CD8-positive, alpha-beta memory T cell (primary cell): ENCODE results near the gene BRIP1. TPM values are rescaled to one million over a fixed set of nuclear protein-coding genes. Genes with fewer than 3 reads are reported as not detected.

Experiments
- CTCF ChIA-PET: fragments of 350-600 bp; sonication (Branson Sonifier 250); formaldehyde crosslinking; loops from one replicate; lab custom pipeline; 2021; ENCODE audit warnings: antibody characterized with exemption; lab: Charles Lee
- POLR2A ChIA-PET: fragments of 350-600 bp; sonication (Branson Sonifier 250); formaldehyde crosslinking; loops from one replicate; lab custom pipeline; 2021; ENCODE audit warnings: antibody characterized with exemption; lab: Charles Lee
- DNase-seq, 5 donors: peaks; one replicate each; pipeline versions ENCODE4 v3.0.0 to v3.0.0-alpha.2; 2020 to 2022; ENCODE audit warnings: mixed read lengths in 1 of 5
- H3K27ac ChIP-seq: one replicate; pipeline ENCODE4 v1.7.0; 2013; ENCODE audit warnings: low read depth, mild to moderate bottlenecking, low read length, moderate library complexity
- H3K27me3 ChIP-seq: 2 replicates; pipeline ENCODE4 v1.7.0; 2013; ENCODE audit warnings: low read length, mild to moderate bottlenecking; ENCODE audit not compliant: insufficient read depth, poor library complexity, severe bottlenecking
- H3K36me3 ChIP-seq: 2 replicates; pipeline ENCODE4 v1.7.0; 2013; ENCODE audit warnings: mild to moderate bottlenecking, low read length, moderate library complexity; ENCODE audit not compliant: insufficient read depth
- H3K4me1 ChIP-seq: 2 replicates; pipeline ENCODE4 v1.7.0; 2013; ENCODE audit warnings: mild to moderate bottlenecking, low read length, moderate library complexity; ENCODE audit not compliant: insufficient read depth
- H3K4me3 ChIP-seq: 2 replicates; pipeline ENCODE4 v1.7.0; 2013; ENCODE audit warnings: mild to moderate bottlenecking, low read length
- H3K9me3 ChIP-seq: 2 replicates; pipeline ENCODE4 v1.7.0; 2013; ENCODE audit warnings: mild to moderate bottlenecking, low read length
- H3K27ac Mint-ChIP-seq, 8 donors: one replicate each; pipeline ENCODE4 v1.8.0; 2020 to 2021; ENCODE audit warnings: mixed read lengths in 8 of 8, mild to moderate bottlenecking in 6 of 8, inconsistent platforms in 3 of 8, moderate library complexity in 3 of 8
- H3K27me3 Mint-ChIP-seq, 2 donors: one replicate each; pipeline ENCODE4 v1.8.0; 2020 to 2021; ENCODE audit warnings: mixed read lengths in 2 of 2, mild to moderate bottlenecking in 1 of 2, moderate library complexity in 1 of 2
- H3K36me3 Mint-ChIP-seq, 3 donors: one replicate each; pipeline ENCODE4 v1.8.0; 2020 to 2021; ENCODE audit warnings: mixed read lengths in 3 of 3, inconsistent platforms in 1 of 3, mild to moderate bottlenecking in 1 of 3
- H3K4me1 Mint-ChIP-seq, 3 donors: one replicate each; pipeline ENCODE4 v1.8.0; 2020 to 2021; ENCODE audit warnings: mixed read lengths in 3 of 3, inconsistent platforms in 1 of 3, mild to moderate bottlenecking in 1 of 3
- H3K4me3 Mint-ChIP-seq, 7 donors: one replicate each; pipeline ENCODE4 v1.8.0; 2020 to 2021; ENCODE audit warnings: mixed read lengths in 7 of 7, mild to moderate bottlenecking in 6 of 7, moderate library complexity in 4 of 7, inconsistent platforms in 2 of 7
- H3K9me3 Mint-ChIP-seq, 5 donors: one replicate each; pipeline ENCODE4 v1.8.0; 2020 to 2022; ENCODE audit warnings: mixed read lengths in 5 of 5, mild to moderate bottlenecking in 3 of 5, moderate library complexity in 2 of 5, inconsistent platforms in 1 of 5
- polyA plus RNA-seq: library from polyadenylated mRNA; unstranded; fragments of 300-500 nt; fragmentation: Illumina TruSeq; gene quantifications from one replicate; pipeline ENCODE4 v1.2.3, GENCODE V29; 2021
- total RNA-seq, 2 experiments: library from RNA; stranded (reverse); gene quantifications; one replicate each; pipeline ENCODE4 v1.2.3, GENCODE V29; 2021

BRIP1 gene
- total and polyA plus RNA-seq, 3 experiments from 2014 or later: 0.86 to 11.7 (median 11.3) TPM

DNA sequence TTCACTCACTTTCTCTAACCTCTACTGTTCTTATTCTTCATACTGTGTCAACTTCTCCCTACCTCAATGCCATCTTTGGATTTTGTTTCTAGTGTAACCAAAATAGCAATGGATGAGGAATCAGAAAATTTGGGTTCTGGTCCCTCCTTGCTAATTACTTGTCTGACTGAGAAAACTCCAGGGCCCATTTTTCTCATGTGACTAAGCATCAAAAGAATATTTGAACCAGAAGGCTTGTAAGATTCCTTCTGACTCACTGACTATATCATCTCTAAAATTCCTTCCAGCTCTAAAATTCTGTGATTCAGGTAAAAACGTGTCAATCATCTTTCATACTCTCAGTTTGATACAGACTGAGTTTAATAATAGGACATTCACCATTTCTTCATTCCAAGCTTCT lies 57.9 kb downstream of the BRIP1 start:
- Histone ChIP-seq H3K4me1 (no peaks in the 10 kb centered on the region), H3K27ac (no peak overlapping the region), H3K9me3 (no peaks in the 10 kb centered on the region), H3K36me3 (no peaks in the 10 kb centered on the region), H3K27me3 (no peaks in the 10 kb centered on the region), H3K4me3 (no peak overlapping the region)
- ChIA-PET CTCF (no interaction called here), POLR2A (interaction anchor here (0.6 to 1.2 kb wide), 2 partner anchors 24 to 385 kb away, joined by 3 read pairs; no protein-coding TSS in a partner anchor)
- DNase-seq: no peak
- Mint-ChIP-seq H3K4me1 (peaks cover 9 to 25% (median 22%) of the 10 kb centered on the region in 3 donors), H3K9me3 (no peaks in the 10 kb centered on the region), H3K4me3 (no peak overlapping the region), H3K36me3 (no peaks in the 10 kb centered on the region), H3K27ac (peak overlapping the region in 1 of 8 donors; percentile 73), H3K27me3 (no peaks in the 10 kb centered on the region)

DNA sequence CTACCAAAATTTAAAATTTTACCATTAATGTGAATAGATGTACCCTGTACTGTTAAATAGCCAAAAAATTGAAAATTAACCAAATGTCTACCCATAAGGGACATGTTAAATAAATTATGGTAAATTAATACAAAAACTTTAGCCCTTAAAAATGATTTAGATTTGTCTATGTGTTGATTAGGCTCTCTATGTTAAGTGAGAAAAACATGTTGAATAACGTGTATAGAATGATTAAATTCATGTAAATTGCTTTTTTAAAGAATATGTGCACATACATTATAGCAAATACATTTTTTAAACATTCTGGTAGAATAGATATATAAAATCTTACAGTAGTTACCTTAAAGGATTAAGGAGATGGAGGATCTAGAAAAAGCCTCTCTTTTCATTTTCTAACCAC lies 59.5 kb downstream of the BRIP1 start:
- POLR2A ChIA-PET: no interaction called here
- no peak overlapping the region for H3K27ac ChIP-seq
- no peak overlapping the region for H3K27ac Mint-ChIP-seq
- no peaks in the 10 kb centered on the region for H3K27me3 ChIP-seq
- no peaks in the 10 kb centered on the region for H3K9me3 Mint-ChIP-seq
- no peaks in the 10 kb centered on the region for H3K27me3 Mint-ChIP-seq
- no peaks in the 10 kb centered on the region for H3K36me3 Mint-ChIP-seq
- DNase-seq: no peak
- H3K4me1 Mint-ChIP-seq: peaks cover 5 to 17% (median 15%) of the 10 kb centered on the region in 3 donors
- CTCF ChIA-PET: no interaction called here
- no peaks in the 10 kb centered on the region for H3K36me3 ChIP-seq
- no peak overlapping the region for H3K4me3 Mint-ChIP-seq
- H3K4me1 ChIP-seq: no peaks in the 10 kb centered on the region
- H3K9me3 ChIP-seq: no peaks in the 10 kb centered on the region
- no peak overlapping the region for H3K4me3 ChIP-seq

DNA sequence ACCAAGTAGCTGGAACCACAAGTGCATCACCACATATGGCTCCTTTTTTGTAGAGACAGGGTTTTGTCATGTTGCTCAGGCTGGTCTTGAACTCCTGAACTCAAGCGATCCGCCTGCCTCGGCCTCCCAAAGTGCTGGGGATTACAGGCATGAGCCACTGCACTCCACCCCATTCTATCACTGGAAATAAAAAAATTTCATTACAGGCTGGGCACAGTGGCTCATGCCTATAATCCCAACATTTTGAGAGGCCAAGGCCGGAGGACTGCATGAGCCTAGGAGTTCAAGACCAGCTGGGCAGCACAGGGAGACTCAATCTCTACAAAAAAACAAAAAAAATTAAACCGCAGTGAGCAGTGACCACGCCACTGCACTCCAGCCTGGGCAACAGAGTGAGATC lies 60.1 kb downstream of the BRIP1 start:
- Histone ChIP-seq H3K27ac (no peak overlapping the region), H3K4me1 (no peaks in the 10 kb centered on the region), H3K36me3 (no peaks in the 10 kb centered on the region), H3K9me3 (no peaks in the 10 kb centered on the region), H3K4me3 (no peak overlapping the region), H3K27me3 (no peaks in the 10 kb centered on the region)
- H3K9me3 Mint-ChIP-seq: no peaks in the 10 kb centered on the region
- peak overlapping the region in 1 of 8 donors; percentile 68 for H3K27ac Mint-ChIP-seq
- no peaks in the 10 kb centered on the region for H3K27me3 Mint-ChIP-seq
- H3K4me3 Mint-ChIP-seq: no peak overlapping the region
- H3K4me1 Mint-ChIP-seq: peaks cover 5 to 17% (median 15%) of the 10 kb centered on the region in 3 donors
- DNase-seq: no peak
- CTCF ChIA-PET: no interaction called here
- POLR2A ChIA-PET: no interaction called here
- no peaks in the 10 kb centered on the region for H3K36me3 Mint-ChIP-seq

DNA sequence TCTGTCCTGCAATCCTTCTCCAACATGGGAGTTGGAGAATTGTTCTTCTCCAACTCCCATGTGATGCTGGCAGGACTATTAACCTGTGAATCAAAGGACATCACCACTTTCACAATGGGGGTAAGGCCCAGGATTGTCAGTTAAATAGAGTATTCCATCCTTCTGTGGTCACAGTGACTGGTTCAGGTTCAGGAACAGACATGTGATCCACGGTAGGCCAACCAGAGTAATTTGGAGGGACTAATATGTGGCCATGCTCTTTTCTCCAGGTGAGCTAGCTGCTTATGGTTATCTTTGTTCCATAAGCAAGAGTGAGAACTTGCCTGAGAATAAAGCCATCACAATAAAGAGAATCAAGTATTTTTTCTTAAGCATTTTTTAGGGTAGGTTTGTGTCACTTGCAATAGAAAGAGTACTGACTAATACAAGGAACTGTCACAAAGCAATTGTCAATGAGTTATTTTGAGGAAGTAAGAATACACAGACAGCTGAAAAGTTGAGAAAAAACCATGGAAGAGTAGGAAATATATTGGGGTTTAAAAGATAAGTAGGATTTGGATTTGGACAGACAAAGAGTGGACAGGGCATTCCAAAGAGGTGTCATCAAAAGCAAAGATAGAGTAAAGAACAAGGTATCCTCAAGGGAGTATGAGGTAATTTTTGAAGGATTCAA lies 63.4 kb downstream of the BRIP1 start:
- H3K27ac ChIP-seq: no peak overlapping the region
- Mint-ChIP-seq H3K4me1 (no peaks in the 10 kb centered on the region), H3K36me3 (peaks cover 0 to 4% (median 0%) of the 10 kb centered on the region in 3 donors), H3K4me3 (no peak overlapping the region), H3K9me3 (no peaks in the 10 kb centered on the region), H3K27ac (peak overlapping the region in 2 of 8 donors; percentile 16 to 45), H3K27me3 (no peaks in the 10 kb centered on the region)
- DNase-seq: no peak
- H3K36me3 ChIP-seq: no peaks in the 10 kb centered on the region
- no peaks in the 10 kb centered on the region for H3K27me3 ChIP-seq
- no peak overlapping the region for H3K4me3 ChIP-seq
- ChIA-PET POLR2A (no interaction called here), CTCF (no interaction called here)
- no peaks in the 10 kb centered on the region for H3K4me1 ChIP-seq
- no peaks in the 10 kb centered on the region for H3K9me3 ChIP-seq

DNA sequence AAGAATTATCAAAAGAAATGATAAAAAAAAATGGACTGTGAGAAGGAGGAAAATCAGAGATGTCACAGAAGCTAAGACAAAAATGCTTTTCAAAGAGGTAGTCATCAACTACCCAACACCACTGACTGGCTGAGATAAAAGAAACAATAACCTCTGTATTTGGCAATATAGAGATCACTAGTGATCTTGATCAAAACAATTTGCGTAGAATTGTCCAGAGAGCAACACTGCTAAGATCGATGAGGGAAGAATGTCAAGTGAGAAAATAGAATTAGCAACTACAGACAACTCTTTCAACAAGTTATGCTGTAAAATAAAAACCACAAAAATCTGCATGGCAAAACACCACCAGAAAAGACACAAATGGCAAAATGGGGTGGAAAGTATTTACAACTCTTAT lies 66.0 kb downstream of the BRIP1 start:
- no peaks in the 10 kb centered on the region for H3K27me3 Mint-ChIP-seq
- Histone ChIP-seq H3K27me3 (no peaks in the 10 kb centered on the region), H3K9me3 (no peaks in the 10 kb centered on the region), H3K4me3 (no peak overlapping the region), H3K27ac (no peak overlapping the region), H3K4me1 (no peaks in the 10 kb centered on the region), H3K36me3 (no peaks in the 10 kb centered on the region)
- no peaks in the 10 kb centered on the region for H3K4me1 Mint-ChIP-seq
- POLR2A ChIA-PET: interaction anchor here (0.7 kb wide), 1 partner anchor 9 kb away, joined by 3 read pairs; no protein-coding TSS in a partner anchor
- H3K27ac Mint-ChIP-seq: no peak overlapping the region
- H3K36me3 Mint-ChIP-seq: peaks cover 0 to 4% (median 0%) of the 10 kb centered on the region in 3 donors
- CTCF ChIA-PET: no interaction called here
- no peak for DNase-seq
- H3K9me3 Mint-ChIP-seq: no peaks in the 10 kb centered on the region
- no peak overlapping the region for H3K4me3 Mint-ChIP-seq

DNA sequence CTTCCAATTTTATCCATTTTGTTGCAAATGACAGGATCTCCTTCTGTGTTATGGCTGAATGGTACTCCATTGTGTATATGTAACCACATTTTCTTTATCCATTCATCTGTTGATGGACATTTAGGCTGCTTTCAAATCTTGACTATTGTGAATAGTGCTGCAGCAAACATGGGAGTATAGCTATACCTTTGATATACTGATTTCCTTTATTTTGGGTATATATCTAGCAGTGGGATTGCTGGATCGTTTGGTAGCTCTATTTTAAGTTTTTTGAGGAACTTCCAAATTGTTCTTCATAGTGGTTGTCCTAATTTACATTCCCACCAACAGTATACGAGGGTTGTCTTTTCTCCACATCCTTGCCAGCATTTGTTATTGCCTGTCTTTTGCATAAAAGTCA lies 67.8 kb downstream of the BRIP1 start:
- no peaks in the 10 kb centered on the region for H3K4me1 ChIP-seq
- ChIA-PET POLR2A (no interaction called here), CTCF (no interaction called here)
- H3K4me3 ChIP-seq: no peak overlapping the region
- H3K27ac ChIP-seq: no peak overlapping the region
- no peaks in the 10 kb centered on the region for H3K27me3 ChIP-seq
- no peaks in the 10 kb centered on the region for H3K36me3 ChIP-seq
- no peaks in the 10 kb centered on the region for H3K9me3 ChIP-seq
- Mint-ChIP-seq H3K36me3 (peaks cover 0 to 4% (median 0%) of the 10 kb centered on the region in 3 donors), H3K27ac (no peak overlapping the region), H3K9me3 (no peaks in the 10 kb centered on the region), H3K27me3 (no peaks in the 10 kb centered on the region), H3K4me1 (no peaks in the 10 kb centered on the region), H3K4me3 (no peak overlapping the region)
- DNase-seq: no peak

DNA sequence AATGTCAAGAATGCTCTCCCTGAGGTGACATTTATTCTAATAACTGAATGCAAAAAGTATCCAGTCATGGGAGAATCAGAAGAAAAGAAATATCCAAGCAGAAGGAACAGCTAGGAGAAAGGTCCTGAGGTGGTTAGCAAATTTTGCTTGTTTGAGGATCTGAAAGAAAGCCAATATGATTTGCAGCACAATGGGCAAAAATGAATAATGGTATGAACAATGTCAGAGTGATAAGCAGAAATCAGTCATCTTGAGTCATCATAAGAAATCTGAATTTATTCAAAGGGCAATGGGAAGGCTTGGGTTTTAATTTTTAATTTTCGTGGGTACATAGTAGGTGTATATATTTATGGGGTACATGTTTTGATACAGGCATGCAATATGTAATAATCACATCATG lies 68.5 kb downstream of the BRIP1 start:
- ChIA-PET CTCF (no interaction called here), POLR2A (no interaction called here)
- H3K9me3 ChIP-seq: no peaks in the 10 kb centered on the region
- no peak overlapping the region for H3K27ac ChIP-seq
- H3K36me3 ChIP-seq: no peaks in the 10 kb centered on the region
- no peak overlapping the region for H3K4me3 ChIP-seq
- DNase-seq: no peak
- Mint-ChIP-seq H3K27me3 (no peaks in the 10 kb centered on the region), H3K9me3 (no peaks in the 10 kb centered on the region), H3K36me3 (peaks cover 0 to 4% (median 3%) of the 10 kb centered on the region in 3 donors), H3K4me3 (no peak overlapping the region), H3K27ac (no peak overlapping the region), H3K4me1 (no peaks in the 10 kb centered on the region)
- H3K27me3 ChIP-seq: no peaks in the 10 kb centered on the region
- H3K4me1 ChIP-seq: no peaks in the 10 kb centered on the region

DNA sequence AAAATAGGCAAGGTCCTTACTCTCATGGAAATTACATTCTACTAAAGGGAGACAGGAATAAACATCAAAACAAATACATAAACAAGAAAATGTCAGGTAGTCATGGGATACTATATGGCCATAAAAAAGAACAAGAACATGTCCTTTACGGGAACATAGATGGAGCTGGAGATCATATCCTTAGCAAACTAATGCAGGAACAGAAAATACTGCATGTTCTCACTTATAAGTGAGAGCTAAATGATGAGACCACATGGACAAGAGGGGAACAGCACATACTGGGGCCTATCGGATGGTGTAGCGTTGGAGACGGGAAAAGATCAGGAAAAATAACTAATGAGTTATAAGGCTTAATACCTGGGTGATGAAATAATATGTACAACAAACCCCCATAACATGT lies 69.1 kb downstream of the BRIP1 start:
- Mint-ChIP-seq H3K4me1 (no peaks in the 10 kb centered on the region), H3K9me3 (no peaks in the 10 kb centered on the region), H3K27ac (no peak overlapping the region), H3K36me3 (peaks cover 0 to 4% (median 4%) of the 10 kb centered on the region in 3 donors), H3K27me3 (no peaks in the 10 kb centered on the region), H3K4me3 (no peak overlapping the region)
- Histone ChIP-seq H3K27ac (no peak overlapping the region), H3K9me3 (no peaks in the 10 kb centered on the region), H3K36me3 (no peaks in the 10 kb centered on the region), H3K4me3 (no peak overlapping the region), H3K4me1 (no peaks in the 10 kb centered on the region), H3K27me3 (no peaks in the 10 kb centered on the region)
- ChIA-PET CTCF (no interaction called here), POLR2A (no interaction called here)
- no peak for DNase-seq
